Right ventricle myocardium inferior (tissue), 1 donor: Measurements from ENCODE around the gene KL. TPM values are rescaled to one million over a fixed set of nuclear protein-coding genes. Genes with fewer than 3 reads are reported as not detected.

Source experiments
- ATAC-seq: fragments of 200-7000 bp; cut with Tn5 transposase; one replicate; pipeline ENCODE4 v1.9.1; 2020; ENCODE audit warnings: mild to moderate bottlenecking, moderate library complexity
- DNase-seq: peaks from one replicate; pipeline ENCODE4 v3.0.0; 2021; ENCODE audit errors: missing footprints
- intact Hi-C: fragments of 100-400 bp; cut with DNase I; formaldehyde crosslinking; loops from one replicate; pipeline ENCODE4 v1.11.0; 2022
- total RNA-seq: library from RNA; stranded (reverse); fragmentation: NEBNext Ultra II Directional; extraction: Animal tissue kit (Norgen Biotek cat#: 25700); gene quantifications from one replicate; pipeline ENCODE4 v1.2.1, GENCODE V29; 2021
- donor health status: DM: no; HTN: yes; CAD: no; lungs with severe emphysema.

The KL gene
- total RNA-seq, 1 donor from 2014 or later = 1.5 TPM

DNA sequence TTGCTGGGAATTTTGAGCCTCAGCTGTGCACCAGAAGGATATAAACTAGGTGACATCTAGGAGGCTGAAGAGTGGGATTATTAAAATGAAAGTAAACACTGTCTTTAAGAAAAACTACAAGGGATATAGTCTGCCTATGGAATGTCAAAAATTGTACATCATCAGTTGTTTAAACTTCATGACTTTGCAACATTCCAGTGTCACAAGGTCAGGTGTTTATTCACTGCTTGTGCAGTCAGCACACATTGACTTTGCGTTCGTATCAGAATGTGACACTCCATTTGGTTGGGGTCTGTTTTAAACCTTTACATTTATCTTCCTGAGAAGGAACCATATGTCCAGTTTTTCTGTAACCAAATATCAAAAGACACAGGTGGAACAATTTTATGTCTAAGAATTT lies 85.6 kb downstream of the KL start:
- ATAC-seq = no peak
- intact Hi-C loops = no loop called here
- DNase-seq = no peak

DNA sequence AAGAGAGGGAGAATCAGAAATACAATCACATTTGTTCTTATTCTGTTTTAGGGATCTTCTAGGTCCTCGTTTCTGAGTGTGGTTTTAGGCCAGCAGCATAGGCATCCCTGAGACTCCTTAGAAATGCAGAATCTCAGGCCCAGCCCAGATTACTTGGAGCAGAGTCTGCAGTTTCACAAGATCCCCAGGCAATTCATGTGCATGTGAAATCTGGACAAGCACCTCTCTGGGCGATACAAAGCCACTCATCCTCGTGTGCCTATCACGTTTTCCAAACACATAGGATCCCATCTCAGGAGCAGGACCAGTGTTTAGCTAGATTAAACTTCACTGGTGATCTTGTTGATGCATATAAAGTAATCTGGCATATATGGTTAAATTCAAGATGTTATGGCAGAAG lies 87.2 kb downstream of the KL start:
- DNase-seq = no peak
- intact Hi-C loops = no loop called here
- no peak for ATAC-seq

DNA sequence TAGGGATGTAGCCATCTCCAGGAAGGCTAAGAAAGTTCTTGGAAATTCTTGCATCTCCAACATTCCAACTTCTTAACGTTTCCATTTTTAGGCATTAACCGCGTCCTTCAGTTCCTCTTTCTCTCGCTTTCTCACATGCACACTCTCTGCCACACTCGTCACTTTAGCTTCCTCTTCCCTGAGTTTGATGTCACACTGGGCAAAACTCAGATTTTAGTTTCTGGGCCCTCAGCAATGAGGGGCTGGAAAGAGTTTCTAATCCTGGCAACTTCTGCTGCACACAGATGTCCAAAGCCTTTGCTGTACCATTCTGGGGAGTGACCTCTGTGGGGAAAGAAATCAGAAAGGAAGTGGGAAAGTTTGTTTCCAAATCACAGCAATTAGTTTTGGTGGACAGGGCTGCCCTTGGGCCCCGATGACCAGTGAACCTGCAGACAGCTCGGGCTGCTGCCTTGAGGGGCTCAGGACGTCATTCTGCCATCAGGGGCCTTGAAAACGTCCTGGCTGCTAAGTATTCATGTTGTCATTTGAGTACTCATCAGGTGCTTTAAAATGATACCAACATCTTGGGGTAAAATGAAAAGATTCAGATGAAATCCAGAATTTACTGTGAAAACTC lies 89.3 kb downstream of the KL start:
- intact Hi-C loops = no loop called here
- DNase-seq (no peak), ATAC-seq (peak; percentile 46)

DNA sequence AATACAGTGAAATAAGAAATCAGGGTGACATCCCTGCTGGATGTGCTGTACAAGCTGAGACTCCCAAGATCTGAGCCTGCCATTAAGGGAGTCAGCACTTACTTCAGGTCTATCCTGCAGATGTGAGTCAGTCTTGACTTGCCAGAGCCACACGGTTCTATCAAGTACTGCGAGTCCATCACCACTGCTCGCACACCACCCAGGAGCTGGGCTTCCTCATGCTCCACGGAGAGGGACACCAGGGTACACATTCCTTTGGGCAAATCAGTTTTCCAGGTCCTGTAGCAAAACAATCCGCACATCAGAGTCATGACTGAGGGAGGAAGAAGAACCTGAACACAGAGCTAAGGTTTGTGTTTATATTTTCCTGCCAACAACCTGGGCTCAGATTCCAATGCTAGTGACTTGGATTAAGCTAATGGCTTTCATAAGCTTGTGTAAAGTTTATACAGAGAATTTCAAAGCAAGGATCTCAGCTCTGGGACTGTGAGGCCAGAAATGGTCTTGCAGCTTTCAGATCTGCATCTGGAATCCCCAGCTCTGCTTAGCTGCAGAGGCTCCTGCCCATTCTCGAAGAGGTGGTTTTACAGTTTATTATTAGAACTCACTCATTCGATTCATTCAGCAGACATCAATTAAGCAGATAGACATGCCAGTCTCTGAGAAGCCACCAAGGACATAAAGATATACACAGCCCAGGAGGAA lies 90.6 kb downstream of the KL start:
- ATAC-seq = no peak
- intact Hi-C loops = no loop called here
- no peak for DNase-seq

DNA sequence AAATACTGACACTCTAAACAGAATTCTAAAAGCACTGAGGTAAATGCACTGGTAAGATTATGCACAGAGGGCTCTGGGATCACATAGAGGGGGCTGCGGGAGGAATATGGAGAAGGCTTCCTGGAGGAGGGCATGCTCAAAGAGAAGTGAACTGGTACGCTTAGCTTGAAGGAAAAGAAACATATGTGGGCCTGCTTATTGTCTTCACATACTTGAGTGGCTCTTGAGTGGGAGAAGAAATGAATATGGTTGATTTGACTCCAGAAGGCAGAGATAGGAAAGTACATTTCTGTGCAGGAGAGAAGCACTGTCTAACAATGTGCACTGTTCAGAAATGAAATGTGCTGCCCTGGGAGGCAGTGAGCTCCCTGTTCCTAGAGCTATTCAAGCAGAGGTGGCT lies 91.1 kb downstream of the KL start:
- intact Hi-C loops = no loop called here
- DNase-seq (no peak), ATAC-seq (no peak)

DNA sequence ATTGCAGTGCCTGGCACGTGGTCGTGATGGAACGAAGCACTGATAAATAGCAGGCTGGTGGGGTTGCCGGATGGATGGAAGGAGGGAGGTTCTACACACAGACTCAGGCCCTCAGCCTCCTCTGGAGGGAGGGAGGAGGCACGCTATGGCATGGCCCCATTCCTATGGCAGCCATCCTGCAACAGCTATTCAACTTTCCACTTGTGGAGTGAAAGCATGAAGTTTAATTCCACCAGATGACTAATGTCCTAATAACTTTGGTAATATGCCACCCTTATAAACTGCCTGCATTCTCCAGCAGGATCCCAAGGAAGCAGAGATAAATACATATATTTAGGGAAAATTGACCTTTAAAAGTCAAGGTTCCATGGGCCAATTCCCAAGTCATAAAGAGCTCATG lies 92.4 kb downstream of the KL start:
- intact Hi-C loops = no loop called here
- ATAC-seq = no peak
- no peak for DNase-seq

DNA sequence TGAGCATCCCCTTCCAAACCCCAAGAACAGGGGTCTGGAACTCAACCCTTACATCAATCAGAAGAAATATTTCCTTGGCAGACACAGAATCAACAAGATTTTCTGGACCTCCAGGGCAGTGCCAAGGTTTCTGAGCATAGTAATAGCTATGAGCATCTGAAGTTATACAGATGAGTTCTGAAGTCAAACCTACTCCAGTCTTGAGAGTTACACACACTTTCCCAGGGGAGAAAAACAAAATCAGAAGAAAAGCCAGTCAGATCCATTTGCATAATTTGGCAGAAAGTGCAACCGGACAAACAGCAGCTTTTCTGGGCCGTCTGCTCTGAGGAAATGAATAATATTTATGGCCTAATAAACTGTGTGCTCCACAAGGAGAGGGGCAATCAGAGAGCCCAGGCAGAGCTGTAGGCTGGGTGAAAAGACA lies 93.1 kb downstream of the KL start:
- DNase-seq (no peak), ATAC-seq (no peak)
- intact Hi-C loops = no loop called here

DNA sequence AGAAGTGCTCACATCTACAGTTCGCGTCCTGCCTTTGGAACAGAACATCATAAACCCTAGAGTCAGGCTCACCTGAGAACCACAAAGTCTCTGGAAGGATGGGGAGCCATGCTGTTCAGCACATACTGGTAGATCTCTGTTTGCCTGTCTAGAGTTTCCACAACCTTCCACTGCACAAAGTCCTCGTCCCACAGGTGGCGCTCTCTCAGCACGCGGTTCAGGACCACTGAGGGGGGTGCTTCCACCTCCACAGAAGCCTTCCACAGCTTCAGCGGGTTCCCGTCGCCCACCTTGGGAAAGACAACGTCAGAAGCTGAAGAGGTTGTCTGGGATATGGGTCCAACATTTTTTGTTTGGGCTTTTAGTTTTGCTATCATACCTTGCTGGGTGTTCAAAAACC lies 93.6 kb downstream of the KL start:
- no peak for ATAC-seq
- DNase-seq = no peak
- intact Hi-C loops = loop anchor here (5.0 kb wide), 1 partner anchor 432 kb away; no protein-coding TSS in a partner anchor

DNA sequence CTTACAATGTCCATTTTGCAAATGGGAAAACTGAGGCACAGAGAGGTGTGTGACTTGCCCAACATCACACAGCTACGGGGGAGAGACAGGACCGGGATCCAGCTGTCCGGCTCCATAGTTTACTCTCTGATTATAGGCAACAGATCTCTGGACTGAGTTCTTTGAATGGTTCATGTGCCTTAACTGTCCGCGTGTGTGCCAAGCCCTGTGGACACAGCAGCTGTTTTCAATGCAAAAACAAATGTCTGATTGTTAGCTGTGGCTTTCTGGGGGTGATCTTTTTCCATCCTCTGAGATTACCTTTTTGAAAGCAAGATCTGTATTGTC lies 94.1 kb downstream of the KL start:
- intact Hi-C loops = loop anchor here (5.0 kb wide), 1 partner anchor 432 kb away; no protein-coding TSS in a partner anchor
- no peak for DNase-seq
- ATAC-seq = peak; percentile 27

DNA sequence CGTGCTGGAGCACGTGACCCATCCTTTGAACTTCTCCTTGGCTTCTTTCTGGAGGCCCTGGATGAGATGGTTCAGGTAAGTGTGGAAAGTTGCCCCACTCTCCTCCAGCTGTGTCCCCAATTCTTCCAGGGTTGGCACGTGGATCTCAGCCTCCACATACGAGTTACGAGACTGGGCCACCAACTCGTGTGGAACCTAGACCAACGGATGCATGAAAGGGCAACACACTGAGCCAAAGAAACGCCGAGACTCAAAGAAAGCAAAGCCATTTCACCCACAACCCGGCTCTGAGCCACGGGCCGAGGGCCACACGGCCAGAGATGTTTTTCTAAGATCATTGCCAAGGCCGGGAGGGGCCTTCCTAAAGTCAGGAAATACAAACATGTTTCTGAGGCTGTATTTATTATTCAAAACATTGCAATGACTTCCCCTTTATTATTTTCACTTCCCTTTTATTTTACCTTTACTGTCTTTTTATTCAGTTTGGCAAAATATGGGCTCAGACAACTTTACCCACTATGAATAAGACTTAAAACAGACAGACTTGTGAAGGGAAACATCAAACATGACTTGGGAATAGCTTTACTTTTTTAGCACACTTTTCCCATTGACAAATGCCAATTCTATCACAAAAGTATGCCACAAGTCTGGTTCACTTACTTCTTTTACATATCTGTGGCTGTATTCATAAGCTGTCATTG lies 94.6 kb downstream of the KL start:
- intact Hi-C loops = loop anchor here (5.0 kb wide), 1 partner anchor 431 kb away; no protein-coding TSS in a partner anchor
- DNase-seq (peak; percentile 88), ATAC-seq (peak; percentile 55)

DNA sequence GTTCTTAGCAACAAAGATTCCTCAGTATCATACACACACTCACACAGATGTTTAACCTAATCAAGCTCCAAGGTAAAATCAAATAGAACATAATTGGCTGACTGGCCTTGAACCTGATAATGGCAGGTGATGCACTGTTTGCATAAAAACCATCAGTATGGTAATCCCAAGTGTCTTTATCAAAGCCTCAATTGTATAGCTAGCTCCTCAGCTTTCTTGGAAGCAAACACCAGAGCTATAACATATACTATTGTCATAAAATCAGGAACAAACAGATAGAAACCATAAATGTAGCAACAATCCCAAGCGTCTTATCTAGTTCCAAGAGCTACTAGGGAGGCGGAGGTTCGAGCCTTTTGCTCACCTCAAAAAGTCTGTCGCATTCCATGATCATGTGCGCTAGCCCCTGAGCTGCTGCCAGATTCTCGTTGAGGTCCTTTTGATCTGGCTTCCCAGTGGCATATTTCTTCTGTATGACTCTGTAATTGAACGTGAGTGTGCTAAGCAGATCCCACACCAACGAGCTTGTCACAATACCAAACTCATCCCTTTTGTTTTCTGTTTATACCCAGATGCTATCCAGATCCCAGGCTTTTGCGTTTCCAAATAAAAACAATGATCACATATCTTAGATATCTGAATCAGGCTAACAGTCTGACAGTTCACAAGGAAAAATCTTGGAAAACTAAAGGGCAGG lies 95.3 kb downstream of the KL start:
- DNase-seq (no peak), ATAC-seq (no peak)
- intact Hi-C loops = loop anchor here (5.0 kb wide), 1 partner anchor 431 kb away; no protein-coding TSS in a partner anchor

DNA sequence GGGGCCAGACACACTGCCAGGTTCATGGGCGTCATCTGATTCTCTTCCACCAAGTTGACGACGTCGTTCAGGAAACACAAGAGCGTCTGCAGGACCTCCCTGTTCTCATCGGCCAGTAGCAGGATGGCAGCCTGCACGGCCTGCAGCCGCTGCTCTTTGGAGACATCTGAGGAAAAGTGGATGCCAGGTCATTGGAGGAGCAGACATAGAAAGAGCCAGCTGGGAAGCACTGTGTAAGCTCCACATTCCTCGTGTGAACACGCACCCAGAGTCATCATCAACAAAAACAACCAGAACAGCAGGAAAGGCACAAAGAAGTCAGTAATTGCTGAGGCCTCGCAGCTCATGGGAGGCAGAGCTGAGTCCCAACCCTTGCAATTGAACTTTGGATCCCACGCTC lies 96.5 kb downstream of the KL start:
- DNase-seq (peak; percentile 67), ATAC-seq (no peak)
- intact Hi-C loops = loop anchor here (5.0 kb wide), 1 partner anchor 430 kb away; no protein-coding TSS in a partner anchor

DNA sequence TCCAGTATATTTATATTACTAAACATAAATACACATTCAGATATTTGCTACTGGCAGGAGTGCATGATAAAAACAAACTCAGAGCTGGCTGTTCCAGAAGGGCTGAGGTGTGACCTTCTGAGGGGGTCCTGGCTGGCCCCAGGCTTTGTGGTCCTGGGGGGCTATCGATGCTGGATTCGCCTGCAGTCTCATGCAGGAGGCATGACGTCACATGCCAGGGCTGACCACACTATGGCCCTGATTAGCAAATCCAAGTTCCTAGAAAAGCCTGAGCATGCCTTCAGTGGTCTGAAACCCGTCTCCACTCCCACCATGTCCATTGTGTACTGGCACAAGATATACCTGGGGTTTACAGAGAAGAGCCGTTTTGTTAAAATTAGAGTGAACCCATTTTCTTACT lies 97.9 kb downstream of the KL start:
- intact Hi-C loops = loop anchor here (5.0 kb wide), 1 partner anchor 428 kb away; no protein-coding TSS in a partner anchor
- ATAC-seq (no peak), DNase-seq (no peak)

DNA sequence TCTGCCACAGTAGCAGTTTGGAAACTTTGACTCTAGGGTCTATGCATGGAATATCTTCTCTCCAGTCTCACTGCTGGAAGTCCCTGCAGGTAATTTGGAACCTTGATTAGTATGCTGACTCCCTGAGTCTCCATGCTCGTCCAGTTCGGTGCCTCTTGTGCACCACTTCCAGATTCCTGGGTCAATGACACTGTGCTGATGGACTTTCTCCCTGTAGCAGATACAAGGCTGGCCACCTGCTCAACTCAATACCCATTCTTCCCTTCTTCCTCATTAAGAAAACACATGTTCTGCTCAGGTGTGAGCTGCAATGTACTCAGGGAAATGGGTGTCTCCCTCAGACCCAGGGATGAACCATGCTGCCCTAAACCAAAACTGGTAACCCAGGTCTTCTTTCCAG lies 99.1 kb downstream of the KL start:
- ATAC-seq (no peak), DNase-seq (no peak)
- intact Hi-C loops = no loop called here
